ENCODE data around the gene MOCS3.

The MOCS3 gene

GRCh38 chr20:50916257-50916656 is 42.4 kb upstream of the MOCS3 start:
- peak overlapping the region; percentile 2; the same call in 1 of the 2 replicates for H3K27ac ChIP-seq
- TF ChIP-seq, protein P1, sequence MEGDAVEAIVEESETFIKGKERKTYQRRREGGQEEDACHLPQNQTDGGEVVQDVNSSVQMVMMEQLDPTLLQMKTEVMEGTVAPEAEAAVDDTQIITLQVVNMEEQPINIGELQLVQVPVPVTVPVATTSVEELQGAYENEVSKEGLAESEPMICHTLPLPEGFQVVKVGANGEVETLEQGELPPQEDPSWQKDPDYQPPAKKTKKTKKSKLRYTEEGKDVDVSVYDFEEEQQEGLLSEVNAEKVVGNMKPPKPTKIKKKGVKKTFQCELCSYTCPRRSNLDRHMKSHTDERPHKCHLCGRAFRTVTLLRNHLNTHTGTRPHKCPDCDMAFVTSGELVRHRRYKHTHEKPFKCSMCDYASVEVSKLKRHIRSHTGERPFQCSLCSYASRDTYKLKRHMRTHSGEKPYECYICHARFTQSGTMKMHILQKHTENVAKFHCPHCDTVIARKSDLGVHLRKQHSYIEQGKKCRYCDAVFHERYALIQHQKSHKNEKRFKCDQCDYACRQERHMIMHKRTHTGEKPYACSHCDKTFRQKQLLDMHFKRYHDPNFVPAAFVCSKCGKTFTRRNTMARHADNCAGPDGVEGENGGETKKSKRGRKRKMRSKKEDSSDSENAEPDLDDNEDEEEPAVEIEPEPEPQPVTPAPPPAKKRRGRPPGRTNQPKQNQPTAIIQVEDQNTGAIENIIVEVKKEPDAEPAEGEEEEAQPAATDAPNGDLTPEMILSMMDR (conservative IDR thresholded peaks at IDR 0.05) = no peak

DNA sequence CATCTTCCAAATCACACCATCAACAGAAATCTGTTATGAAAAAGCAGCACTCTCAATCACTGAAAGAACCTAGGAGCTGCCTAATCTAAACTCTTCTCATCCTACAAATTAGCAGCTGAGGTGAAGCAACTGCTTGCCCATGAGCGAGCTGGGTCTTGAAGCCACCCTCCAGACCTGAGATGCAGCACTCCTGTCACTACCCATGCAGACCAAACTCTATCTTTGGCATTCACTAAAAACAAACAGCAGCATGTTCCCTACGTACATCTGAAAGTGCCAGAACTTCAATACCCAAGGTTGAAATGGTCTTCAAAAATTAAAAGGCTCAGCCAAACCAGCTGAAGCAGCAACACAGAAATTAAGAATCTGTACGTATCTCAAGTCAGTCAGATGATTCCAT is 41.7 kb upstream of the MOCS3 start:
- H3K27ac ChIP-seq = peak overlapping the region; percentile 2; the same call in 1 of the 2 replicates
- TF ChIP-seq, protein P1 (conservative IDR thresholded peaks at IDR 0.05) = no peak

DNA sequence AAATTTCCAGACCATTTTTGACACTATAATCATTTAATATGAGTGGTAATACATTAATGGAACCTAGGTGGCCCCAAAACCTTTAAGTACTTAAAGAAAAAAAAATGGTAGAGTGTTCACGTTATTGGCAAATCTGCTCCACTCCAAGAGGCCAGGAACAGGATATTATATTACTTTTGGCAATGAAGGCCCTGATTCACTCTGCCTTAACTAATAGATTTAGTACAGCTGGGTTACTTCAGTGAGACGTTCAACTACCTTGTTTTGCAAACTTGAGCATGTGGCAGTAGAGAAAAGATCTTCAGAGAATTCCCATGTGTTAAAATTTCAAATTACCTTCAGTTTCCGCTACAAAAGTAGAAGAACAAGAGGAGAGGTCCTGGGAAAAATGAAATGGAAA is 40.2 kb upstream of the MOCS3 start:
- H3K27ac ChIP-seq = no peak overlapping the region
- TF ChIP-seq, protein P1 (conservative IDR thresholded peaks at IDR 0.05) = no peak

DNA sequence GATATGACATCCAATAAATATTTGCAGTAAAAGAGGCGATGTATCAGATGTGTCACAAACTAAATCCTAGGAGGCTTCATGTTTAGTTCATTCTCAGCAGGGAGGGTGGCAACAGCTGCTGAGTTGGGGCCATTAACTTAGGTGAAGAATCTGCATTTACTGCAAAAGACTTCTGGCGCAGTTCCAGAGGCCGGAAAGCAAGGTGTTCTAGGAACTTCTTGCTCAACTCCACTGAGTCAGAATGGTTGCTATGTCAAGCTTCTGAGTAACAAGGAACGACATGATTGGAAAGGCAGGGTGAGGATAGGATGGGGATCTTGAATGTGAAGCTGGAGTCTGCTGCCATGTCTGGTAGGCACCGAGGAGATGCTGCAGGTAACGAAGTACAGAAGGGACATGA is 39.1 kb upstream of the MOCS3 start:
- TF ChIP-seq, protein P1 (conservative IDR thresholded peaks at IDR 0.05) = no peak
- H3K27ac ChIP-seq = no peak overlapping the region

DNA sequence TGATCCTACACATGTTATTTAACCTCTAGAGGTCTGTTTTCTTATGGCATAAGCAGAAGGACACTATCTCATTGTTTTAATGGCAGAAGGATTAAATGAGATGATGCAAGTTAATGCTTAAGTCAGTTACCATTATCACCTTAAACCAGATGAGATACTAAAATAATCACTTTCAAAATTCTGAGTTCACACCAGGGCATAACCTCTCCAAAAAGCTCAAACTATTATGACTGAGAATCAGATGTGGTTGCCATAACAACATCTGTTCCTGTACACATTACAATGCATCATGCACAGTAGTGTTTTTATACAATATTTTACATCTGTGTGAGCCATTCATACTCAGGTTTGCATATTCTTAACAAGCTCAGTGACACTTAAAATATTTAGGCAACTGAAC is 37.6 kb upstream of the MOCS3 start:
- TF ChIP-seq, protein P1 (conservative IDR thresholded peaks at IDR 0.05) = no peak
- H3K27ac ChIP-seq = no peak overlapping the region

DNA sequence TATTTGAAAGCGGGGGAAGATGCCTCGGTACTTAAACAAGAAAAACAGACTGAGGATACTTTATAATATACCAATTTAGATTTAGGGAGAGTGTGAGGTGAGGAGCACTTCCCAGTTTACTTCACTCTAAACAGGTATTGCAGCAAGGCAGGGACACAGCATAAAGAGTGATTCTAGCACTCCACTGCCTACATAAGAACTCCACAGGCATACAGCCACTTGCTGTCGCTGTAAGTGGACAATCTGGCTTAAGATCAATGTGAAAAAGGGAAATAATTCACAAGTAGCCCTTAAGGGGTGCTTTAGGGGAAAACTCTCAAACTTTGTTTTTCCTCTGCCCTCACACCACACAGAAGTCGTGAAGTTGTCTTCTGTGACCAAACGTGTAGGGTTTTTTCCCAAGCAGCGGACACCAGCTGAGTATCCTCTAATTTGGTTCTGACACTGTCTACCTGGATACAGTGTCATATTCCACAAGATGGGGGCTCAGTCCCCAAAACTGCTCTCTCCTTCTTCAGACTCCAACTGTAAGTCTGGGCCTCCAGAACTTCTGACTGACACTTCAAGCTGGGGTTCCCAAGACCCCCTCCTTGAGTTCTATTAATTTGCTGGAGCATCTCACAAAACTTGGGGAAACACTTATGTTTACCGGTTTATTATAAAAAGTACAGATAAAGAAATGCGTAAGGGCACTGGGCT is 36.7 kb upstream of the MOCS3 start:
- TF ChIP-seq, protein P1 (conservative IDR thresholded peaks at IDR 0.05) = no peak
- H3K27ac ChIP-seq = no peak overlapping the region

DNA sequence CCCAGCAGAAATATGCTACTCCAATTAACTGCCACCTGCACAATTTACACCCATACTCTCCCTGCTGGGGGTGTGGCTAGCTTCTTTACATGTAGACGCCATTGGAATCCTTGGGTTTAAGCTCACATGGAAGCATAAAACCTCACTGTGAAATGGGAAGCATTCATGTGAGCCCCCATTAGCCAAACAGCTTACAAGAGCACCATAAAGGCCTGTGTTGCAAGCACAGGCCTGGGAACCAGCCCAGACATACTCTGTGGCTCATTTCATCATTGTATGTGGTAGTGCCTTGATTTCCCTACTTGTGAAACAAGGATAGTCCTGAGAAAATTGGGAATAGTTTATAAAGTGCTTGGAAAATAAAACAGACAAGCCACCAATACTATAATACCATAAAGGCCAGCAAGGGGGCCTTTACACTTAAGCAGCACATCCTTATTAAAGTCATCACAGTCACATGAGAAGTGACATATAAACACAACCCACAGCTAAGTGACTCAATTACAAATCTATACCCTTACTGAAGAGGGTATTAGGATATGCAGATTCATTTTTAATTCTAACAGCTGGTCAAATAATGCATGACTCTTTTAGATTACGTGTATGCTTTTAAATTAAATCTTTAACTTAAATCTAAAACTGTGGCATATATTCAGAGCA is 34.2 kb upstream of the MOCS3 start:
- H3K27ac ChIP-seq = no peak overlapping the region
- TF ChIP-seq, protein P1 (conservative IDR thresholded peaks at IDR 0.05) = no peak

All from VCaP (cell line).